Activated T-cell treated with anti-CD3 and anti-CD28 coated beads for 4 hours (primary cell): ENCODE data around the gene TMEM205.
"Not testable (repeated sequence)": the region's sequence is repeated elsewhere in the genome, so short reads cannot be mapped to it uniquely, and the experiment has no call there.

Experiments used
- DNase-seq: peaks from one replicate; pipeline ENCODE4 v3.0.0-alpha.2; 2020

The TMEM205 gene

GRCh38 chr19:11346104-11346940 is at the start of gene TMEM205, which contains the start of gene CCDC159:
Gene TMEM205, minus strand, starts transcription at chr19:11346268. Its CDS starts 649 bp downstream, at chr19:11345619.
Gene CCDC159, plus strand, starts transcription at chr19:11346519. Its CDS starts 88 bp downstream, at chr19:11346607.
- DNase-seq = peak; percentile 98

- DNase-seq = no peak
Measured at GRCh38 chr19:11390933-11391680, 45.0 kb upstream of the TMEM205 start.

GRCh38 chr19:11390359-11390758 is 44.3 kb upstream of the TMEM205 start:
- DNase-seq = no peak

- no peak for DNase-seq
Measured at GRCh38 chr19:11387162-11388034, 41.3 kb upstream of the TMEM205 start.

- DNase-seq = no peak
Measured at GRCh38 chr19:11384778-11385129, 38.7 kb upstream of the TMEM205 start.

- DNase-seq = no peak
Measured at GRCh38 chr19:11383706-11384048, 37.6 kb upstream of the TMEM205 start.

- DNase-seq = no peak
Measured at GRCh38 chr19:11382898-11383705, 37.0 kb upstream of the TMEM205 start.

GRCh38 chr19:11380653-11381537 is 34.8 kb upstream of the TMEM205 start:
- DNase-seq = peak; percentile 94

- DNase-seq = no peak
Measured at GRCh38 chr19:11379857-11380350, 33.8 kb upstream of the TMEM205 start.

- DNase-seq = not testable (repeated sequence)
Measured at GRCh38 chr19:11379269-11379845, 33.3 kb upstream of the TMEM205 start.

GRCh38 chr19:11378319-11379189 is 32.5 kb upstream of the TMEM205 start:
- DNase-seq = no peak

- DNase-seq = no peak
Measured at GRCh38 chr19:11377756-11378155, 31.7 kb upstream of the TMEM205 start.

GRCh38 chr19:11377237-11377636 is 31.2 kb upstream of the TMEM205 start:
- DNase-seq = no peak

GRCh38 chr19:11375143-11375948 is 29.3 kb upstream of the TMEM205 start:
- peak; percentile 38 for DNase-seq

- DNase-seq = peak; percentile 94
Measured at GRCh38 chr19:11374433-11375142, 28.5 kb upstream of the TMEM205 start, which contains the start of gene SWSAP1. Gene SWSAP1, plus strand, starts transcription at chr19:11374666. Its CDS starts 15 bp downstream, at chr19:11374681.

GRCh38 chr19:11373885-11374432 is 27.9 kb upstream of the TMEM205 start:
- no peak for DNase-seq

GRCh38 chr19:11373166-11373884 is 27.3 kb upstream of the TMEM205 start:
- no peak for DNase-seq
